Mesenchymal stem cell (in vitro differentiated cells and primary cell): ENCODE results near the gene IGF2BP1.

Source experiments
- DNase-seq: peaks from one replicate; pipeline ENCODE4 v3.0.0-alpha.2; 2013
- H2AFZ ChIP-seq: one replicate; pipeline ENCODE4 v1.6.1; 2013; ENCODE audit warnings: low read depth, mild to moderate bottlenecking, control low read depth, inconsistent platforms, low read length, moderate library complexity
- H2AK5ac ChIP-seq: 2 replicates; pipeline ENCODE4 v1.6.1; 2013; ENCODE audit warnings: low read length, moderate library complexity, mild to moderate bottlenecking, inconsistent platforms; ENCODE audit not compliant: severe bottlenecking
- H2BK120ac ChIP-seq: one replicate; pipeline ENCODE4 v1.6.1; 2013; ENCODE audit warnings: low read depth, mild to moderate bottlenecking, inconsistent platforms, low read length, moderate library complexity
- H2BK12ac ChIP-seq, 2 experiments: one replicate each; pipeline ENCODE4 v1.6.1; 2013; ENCODE audit warnings: inconsistent platforms in 2 of 2, low read length in 2 of 2, mild to moderate bottlenecking in 2 of 2, moderate library complexity in 2 of 2, control low read depth in 1 of 2
- H2BK15ac ChIP-seq: one replicate; pipeline ENCODE4 v1.6.1; 2013; ENCODE audit warnings: mild to moderate bottlenecking, low read depth, inconsistent platforms; ENCODE audit not compliant: poor library complexity, severe bottlenecking
- H2BK5ac ChIP-seq: 2 replicates; pipeline ENCODE4 v1.6.1; 2013; ENCODE audit warnings: low read depth, mild to moderate bottlenecking, low read length, control low read depth, inconsistent platforms; ENCODE audit not compliant: poor library complexity, severe bottlenecking
- H3K14ac ChIP-seq, 2 experiments: one replicate each; pipeline ENCODE4 v1.6.1; 2013; ENCODE audit warnings: inconsistent platforms in 2 of 2, low read length in 2 of 2, control low read depth in 1 of 2, mild to moderate bottlenecking in 1 of 2, moderate library complexity in 1 of 2
- H3K18ac ChIP-seq, 2 experiments: one replicate each; pipeline ENCODE4 v1.6.1; 2013; ENCODE audit warnings: inconsistent platforms in 2 of 2, low read length in 2 of 2, control low read depth in 1 of 2, low read depth in 1 of 2, mild to moderate bottlenecking in 1 of 2
- H3K23ac ChIP-seq, 2 experiments: one replicate each; pipeline ENCODE4 v1.6.1; 2013; ENCODE audit warnings: inconsistent platforms in 2 of 2, low read length in 2 of 2, mild to moderate bottlenecking in 2 of 2, moderate library complexity in 2 of 2, control low read depth in 1 of 2
- H3K27ac ChIP-seq: 2 replicates; pipeline ENCODE4 v1.5.1; 2013; ENCODE audit warnings: mild to moderate bottlenecking, moderate library complexity, low read length, control low read depth, inconsistent platforms; ENCODE audit not compliant: poor library complexity, severe bottlenecking
- H3K27me3 ChIP-seq, 2 experiments: 2 replicates each; pipeline versions ENCODE4 v1.6.1 to v1.7.0; 2013; ENCODE audit warnings: low read length in 2 of 2, mild to moderate bottlenecking in 2 of 2, moderate library complexity in 2 of 2, control low read depth in 1 of 2, inconsistent platforms in 1 of 2; ENCODE audit not compliant: control insufficient read depth in 1 of 2, insufficient read depth in 1 of 2
- H3K36me3 ChIP-seq, 2 experiments: 2 replicates each; pipeline versions ENCODE4 v1.6.1 to v1.7.0; 2013; ENCODE audit warnings: low read length in 2 of 2, control low read depth in 1 of 2, inconsistent platforms in 1 of 2, low read depth in 1 of 2, mild to moderate bottlenecking in 1 of 2; ENCODE audit not compliant: insufficient read depth in 2 of 2, control insufficient read depth in 1 of 2
- H3K4ac ChIP-seq, 2 experiments: one replicate each; pipeline ENCODE4 v1.6.1; 2013; ENCODE audit warnings: inconsistent platforms in 2 of 2, low read length in 2 of 2, mild to moderate bottlenecking in 2 of 2, moderate library complexity in 2 of 2, control low read depth in 1 of 2, low read depth in 1 of 2
- H3K4me1 ChIP-seq: 2 replicates; pipeline ENCODE4 v1.6.1; 2013; ENCODE audit warnings: low read depth, low read length, control low read depth; ENCODE audit not compliant: control insufficient read depth, insufficient read depth
- H3K4me2 ChIP-seq: 2 replicates; pipeline ENCODE4 v1.6.1; 2013; ENCODE audit warnings: low read length, mild to moderate bottlenecking, inconsistent platforms; ENCODE audit not compliant: poor library complexity, severe bottlenecking
- H3K4me3 ChIP-seq, 2 experiments: 2 replicates each; pipeline versions ENCODE4 v1.5.1 to v1.7.0; 2013; ENCODE audit warnings: low read length in 2 of 2, mild to moderate bottlenecking in 2 of 2, control low read depth in 1 of 2, low read depth in 1 of 2; ENCODE audit not compliant: insufficient read depth in 1 of 2
- H3K79me1 ChIP-seq: replicated peaks from 2 replicates; pipeline ENCODE4 v1.6.1; 2013; ENCODE audit warnings: mild to moderate bottlenecking, control low read depth, low read length, inconsistent platforms; ENCODE audit not compliant: poor library complexity, severe bottlenecking
- H3K9ac ChIP-seq: 2 replicates; pipeline ENCODE4 v1.7.0; 2013; ENCODE audit warnings: mild to moderate bottlenecking, low read length, moderate library complexity
- H3K9me3 ChIP-seq: 2 replicates; pipeline ENCODE4 v1.7.0; 2013; ENCODE audit warnings: mild to moderate bottlenecking, low read length; ENCODE audit not compliant: control insufficient read depth
- H4K8ac ChIP-seq: one replicate; pipeline ENCODE4 v1.6.1; 2013; ENCODE audit warnings: inconsistent platforms, mild to moderate bottlenecking, low read length, moderate library complexity
- H4K91ac ChIP-seq: one replicate; pipeline ENCODE4 v1.6.1; 2013; ENCODE audit warnings: mild to moderate bottlenecking, low read length, inconsistent platforms
- WGBS: methylation state at CpG from one replicate; pipeline ENCODE4 v1.1.7; 2013; ENCODE audit warnings: mixed read lengths; 5-methylcytosine and 5-hydroxymethylcytosine counted together

The IGF2BP1 gene

GRCh38 chr17:48995974-48996721 lies 1.0 kb upstream of the IGF2BP1 start:
- no peaks in the 10 kb centered on the region for H3K9me3 ChIP-seq

GRCh38 chr17:48996722-48997102 lies 473 bp upstream of the IGF2BP1 start:
- Histone ChIP-seq H3K4me1 (peaks cover 14% of the 10 kb centered on the region), H3K9ac (no peak overlapping the region), H3K4me2 (peak overlapping the region; percentile 100), H2BK120ac (peak overlapping the region; percentile 95), H4K91ac (peak overlapping the region; percentile 39), H2BK15ac (peak overlapping the region; percentile 82), H3K23ac (peak overlapping the region in 1 of 2 experiments; percentile 83), H3K4me3 (peak overlapping the region; percentile 75 to 85), H3K9me3 (no peaks in the 10 kb centered on the region), H3K14ac (no peak overlapping the region), H2BK5ac (no peak overlapping the region), H3K18ac (peak overlapping the region; percentile 92 to 98), H4K8ac (peak overlapping the region; percentile 80), H3K4ac (peak overlapping the region; percentile 51 to 82), H2AK5ac (no peak overlapping the region), H3K36me3 (no peaks in the 10 kb centered on the region), H2BK12ac (peak overlapping the region in 1 of 2 experiments; percentile 76), H3K27ac (peak overlapping the region; percentile 26), H3K79me1 (peaks cover 1% of the 10 kb centered on the region), H2AFZ (peak overlapping the region; percentile 51), H3K27me3 (peaks cover 15 to 99% of the 10 kb centered on the region in 2 experiments)
- WGBS, result under 1% methylated on average over 18 of the region's 23 CpGs
- no peak for DNase-seq

More at GRCh38 chr17:48995974-48996721, 1.0 kb upstream of the IGF2BP1 start:
- Histone ChIP-seq H4K91ac (peak overlapping the region; percentile 97), H3K4me2 (peak overlapping the region; percentile 100), H3K23ac (peak overlapping the region in 1 of 2 experiments; percentile 93), H2AK5ac (no peak overlapping the region), H3K4me1 (peaks cover 14% of the 10 kb centered on the region), H2BK12ac (peak overlapping the region in 1 of 2 experiments; percentile 76), H3K4ac (peak overlapping the region; percentile 75 to 97), H2BK15ac (peak overlapping the region; percentile 82), H3K18ac (peak overlapping the region; percentile 92 to 98), H3K4me3 (peak overlapping the region; percentile 75 to 85), H4K8ac (peak overlapping the region; percentile 95), H2BK5ac (no peak overlapping the region), H2AFZ (peak overlapping the region; percentile 98), H3K9ac (no peak overlapping the region), H3K27ac (peak overlapping the region; percentile 26), H2BK120ac (peak overlapping the region; percentile 95), H3K27me3 (peaks cover 15 to 99% of the 10 kb centered on the region in 2 experiments), H3K14ac (peak overlapping the region; percentile 36 to 99), H3K36me3 (no peaks in the 10 kb centered on the region), H3K79me1 (peaks cover 1% of the 10 kb centered on the region)
- under 1% methylated on average over 55 of the region's 66 CpGs for WGBS
- DNase-seq, result peak; percentile 79

- Histone ChIP-seq H2AK5ac (peak overlapping the region; percentile 83), H3K27me3 (peaks cover 15 to 99% of the 10 kb centered on the region in 2 experiments), H3K4me1 (peaks cover 14% of the 10 kb centered on the region), H2BK15ac (peak overlapping the region; percentile 87), H3K27ac (peak overlapping the region; percentile 87), H3K14ac (peak overlapping the region; percentile 86 to 87), H3K9me3 (no peaks in the 10 kb centered on the region), H3K79me1 (peaks cover 1% of the 10 kb centered on the region), H2BK12ac (peak overlapping the region in 1 of 2 experiments; percentile 77), H2BK5ac (peak overlapping the region; percentile 84), H4K91ac (peak overlapping the region; percentile 88), H3K4me3 (peak overlapping the region; percentile 75 to 85), H3K36me3 (no peaks in the 10 kb centered on the region), H3K23ac (peak overlapping the region in 1 of 2 experiments; percentile 98), H2AFZ (peak overlapping the region; percentile 69), H3K9ac (peak overlapping the region; percentile 71), H3K18ac (peak overlapping the region; percentile 93 to 99), H3K4me2 (peak overlapping the region; percentile 100), H3K4ac (peak overlapping the region; percentile 90 to 98), H2BK120ac (peak overlapping the region; percentile 54), H4K8ac (peak overlapping the region; percentile 81)
- peak; percentile 52 for DNase-seq
- WGBS, result under 1% methylated on average over 44 of the region's 63 CpGs
These were observed 822 bp downstream of the IGF2BP1 start for GRCh38 chr17:48997827-48998586.
